PFSK-1 (cell line): ENCODE results near the gene RTL9.

Experiments used
- POLR2AphosphoS5 ChIP-seq: IDR thresholded peaks from 2 replicates; pipeline ENCODE4 v1.6.1; 2012; ENCODE audit warnings: low read depth, mild to moderate bottlenecking, control low read depth, low read length, moderate library complexity
- TAF1 ChIP-seq: IDR thresholded peaks from 2 replicates; pipeline ENCODE4 v1.6.1; 2012; ENCODE audit warnings: low read length, control low read depth, borderline replicate concordance; ENCODE audit not compliant: insufficient read depth

- TF ChIP-seq POLR2AphosphoS5 (no peak), TAF1 (no peak)
Measured at GRCh38 chrX:110402850-110403221, 44.2 kb downstream of the RTL9 start.
